ENCODE measurements around the gene SUN2. TPM values are rescaled to one million over a fixed set of nuclear protein-coding genes. Genes with fewer than 3 reads are reported as not detected.

Gene SUN2
- total and polyA plus RNA-seq, 4 donors: 95.4 to 495 (median 289) TPM

DNA sequence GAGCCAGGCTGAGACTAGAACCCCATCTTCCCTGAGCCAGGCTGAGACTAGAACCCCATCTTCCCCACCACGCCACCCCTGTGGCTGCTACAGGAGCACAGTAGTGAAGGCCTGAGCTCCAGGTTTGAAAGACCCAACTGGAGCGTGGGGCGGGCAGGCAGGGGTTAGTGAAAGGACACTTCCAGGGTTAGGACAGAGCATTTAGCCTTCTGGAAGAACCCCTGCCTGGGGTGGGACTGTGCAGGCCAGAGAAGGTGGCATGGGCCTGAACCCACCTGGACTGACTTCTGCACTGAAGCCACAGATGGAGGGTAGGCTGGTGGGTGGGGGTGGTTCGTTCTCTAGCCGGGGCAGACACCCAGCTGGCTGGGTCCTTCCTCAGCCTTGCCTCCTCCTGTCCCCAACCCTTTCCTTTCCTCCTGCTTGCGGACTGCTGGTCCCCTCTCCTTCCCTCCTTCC is 24.1 kb downstream of the SUN2 start:
- DNase-seq: peak; percentile 34 to 74
- intact Hi-C loops (cut with DNase I): no loop called here
- peak overlapping the region in 1 of 2 donors; percentile 72 for H3K27ac ChIP-seq (ENCODE audit: low read depth in 1 of 2, low read length in 2 of 2)
- ATAC-seq (ENCODE audit: low FRiP score): no peak
- H3K4me3 ChIP-seq (ENCODE audit: low read length in 2 of 2): no peak overlapping the region
- H3K27me3 ChIP-seq (ENCODE audit: control insufficient read depth in 1 of 2, insufficient read depth in 2 of 2, low read length in 1 of 2): no peaks in the 10 kb centered on the region
- 57% methylated on average over 6 of the region's 6 CpGs for WGBS, 2 donors
- no peaks in the 10 kb centered on the region for H3K9me3 ChIP-seq (ENCODE audit: control insufficient read depth, low read length)
- peaks cover 0 to 18% of the 10 kb centered on the region in 2 donors for H3K36me3 ChIP-seq (ENCODE audit: control insufficient read depth in 1 of 2, insufficient read depth in 2 of 2, low read length in 1 of 2)
- H3K4me1 ChIP-seq (ENCODE audit: control insufficient read depth in 1 of 2, insufficient read depth in 2 of 2, low read length in 2 of 2): peaks cover 0 to 3% of the 10 kb centered on the region in 2 donors

DNA sequence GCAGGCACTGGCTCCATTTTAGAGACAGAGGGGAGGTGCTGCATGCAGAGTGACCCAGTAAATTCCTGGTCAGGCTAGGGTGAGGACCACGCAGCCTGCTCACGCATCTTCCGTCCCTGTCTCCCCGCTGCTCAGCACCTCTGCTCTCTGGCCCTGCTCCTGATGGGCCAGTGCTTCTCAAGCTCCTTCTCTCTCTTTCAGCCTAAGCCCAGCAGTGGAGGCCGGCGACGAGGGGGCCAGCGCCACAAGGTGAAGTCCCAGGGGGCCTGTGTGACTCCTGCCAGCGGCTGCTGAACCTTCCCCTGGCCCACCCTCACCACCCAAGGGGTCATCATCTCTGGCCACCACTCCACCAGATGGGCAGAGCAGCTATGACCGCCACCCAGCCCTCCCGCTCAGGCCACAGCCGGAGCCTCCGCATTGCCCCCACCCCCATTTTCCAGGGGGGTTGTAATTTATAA is 25.4 kb downstream of the SUN2 start:
- H3K27ac ChIP-seq (ENCODE audit: low read depth in 1 of 2, low read length in 2 of 2): no peak overlapping the region
- H3K27me3 ChIP-seq (ENCODE audit: control insufficient read depth in 1 of 2, insufficient read depth in 2 of 2, low read length in 1 of 2): no peaks in the 10 kb centered on the region
- no peaks in the 10 kb centered on the region for H3K9me3 ChIP-seq (ENCODE audit: control insufficient read depth, low read length)
- intact Hi-C loops (cut with DNase I): no loop called here
- 90 to 91% methylated on average over 10 to 13 of the region's 13 CpGs for WGBS, 2 donors
- H3K4me1 ChIP-seq (ENCODE audit: control insufficient read depth in 1 of 2, insufficient read depth in 2 of 2, low read length in 2 of 2): peaks cover 0 to 3% of the 10 kb centered on the region in 2 donors
- no peak for ATAC-seq (ENCODE audit: low FRiP score)
- no peak overlapping the region for H3K4me3 ChIP-seq (ENCODE audit: low read length in 2 of 2)
- DNase-seq: peak; percentile 30 to 73
- peaks cover 0 to 19% of the 10 kb centered on the region in 2 donors for H3K36me3 ChIP-seq (ENCODE audit: control insufficient read depth in 1 of 2, insufficient read depth in 2 of 2, low read length in 1 of 2)

DNA sequence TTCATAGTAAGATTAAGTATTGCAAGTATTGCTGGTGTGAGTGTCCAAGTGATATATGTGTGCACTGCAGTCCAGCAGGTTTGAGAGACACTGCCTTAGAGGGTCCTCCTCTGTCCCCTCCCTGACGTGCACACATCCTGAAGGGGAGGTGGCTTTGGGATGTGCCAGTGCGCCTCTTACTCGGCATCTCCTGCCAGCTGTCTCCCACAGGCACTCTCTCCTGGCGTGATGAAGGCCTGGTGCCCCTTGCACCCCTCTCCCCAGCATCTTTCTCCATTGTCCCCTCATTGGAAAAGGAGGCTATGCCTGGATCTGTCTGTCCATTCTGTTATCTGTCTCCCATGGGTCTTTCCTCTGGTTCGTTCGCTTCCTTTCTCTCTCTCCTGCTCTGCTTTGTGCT is 25.9 kb downstream of the SUN2 start:
- Histone ChIP-seq H3K27me3 (ENCODE audit: control insufficient read depth in 1 of 2, insufficient read depth in 2 of 2, low read length in 1 of 2) (no peaks in the 10 kb centered on the region), H3K36me3 (ENCODE audit: control insufficient read depth in 1 of 2, insufficient read depth in 2 of 2, low read length in 1 of 2) (peaks cover 3 to 19% of the 10 kb centered on the region in 2 donors), H3K9me3 (ENCODE audit: control insufficient read depth, low read length) (no peaks in the 10 kb centered on the region), H3K4me3 (ENCODE audit: low read length in 2 of 2) (no peak overlapping the region), H3K4me1 (ENCODE audit: control insufficient read depth in 1 of 2, insufficient read depth in 2 of 2, low read length in 2 of 2) (peaks cover 0 to 3% of the 10 kb centered on the region in 2 donors), H3K27ac (ENCODE audit: low read depth in 1 of 2, low read length in 2 of 2) (no peak overlapping the region)
- ATAC-seq (ENCODE audit: low FRiP score) (no peak), DNase-seq (peak in 1 of 2 donors; percentile 53)
- 82 to 84% methylated on average over 6 of the region's 6 CpGs for WGBS, 2 donors
- intact Hi-C loops (cut with DNase I): no loop called here

DNA sequence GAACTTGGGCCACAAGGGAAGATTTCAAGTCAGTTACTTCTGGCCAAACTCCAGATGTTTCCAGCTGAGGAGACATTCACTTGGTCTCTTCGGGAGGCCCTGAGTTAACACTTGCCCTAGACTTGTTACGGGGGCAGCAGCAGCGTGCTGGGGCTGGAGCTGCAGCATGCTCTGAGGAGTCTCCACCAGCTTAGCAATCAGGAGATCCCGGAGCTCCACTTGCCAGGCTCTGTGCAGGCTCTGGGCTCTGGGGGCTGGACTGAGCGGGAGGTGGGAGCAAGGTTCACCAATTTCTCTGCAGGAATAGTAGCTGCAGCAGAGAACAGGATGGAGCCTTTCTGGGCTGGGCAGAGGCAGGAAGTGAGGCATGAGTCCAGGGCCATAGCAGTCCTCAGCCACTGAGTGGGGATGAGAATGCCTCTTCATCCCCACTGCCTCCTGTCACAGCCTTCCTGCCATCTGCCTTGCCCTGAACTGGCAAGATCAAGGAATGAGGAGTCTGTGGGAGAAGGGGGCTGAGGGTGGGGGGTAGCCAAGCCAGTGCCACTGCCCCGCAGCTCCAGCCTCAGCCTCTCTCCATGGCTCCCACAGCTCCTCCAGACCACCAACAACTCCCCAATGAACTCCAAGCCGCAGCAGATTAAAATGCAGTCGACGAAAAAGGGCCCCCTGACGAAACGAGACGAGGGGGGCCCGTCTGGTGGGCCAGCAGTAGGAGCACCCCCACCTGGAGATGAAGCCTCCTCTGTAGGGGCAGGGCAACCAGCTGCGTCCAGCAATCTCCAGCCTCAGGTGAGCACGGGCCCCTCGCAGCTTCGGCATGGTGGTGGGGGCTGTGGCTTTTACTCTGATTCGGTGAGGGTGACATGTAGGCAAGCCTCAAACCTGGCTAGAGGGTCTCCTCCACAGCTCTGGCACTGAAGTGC is 26.7 kb downstream of the SUN2 start:
- DNase-seq (peak; percentile 41 to 63), ATAC-seq (ENCODE audit: low FRiP score) (no peak)
- Histone ChIP-seq H3K27ac (ENCODE audit: low read depth in 1 of 2, low read length in 2 of 2) (no peak overlapping the region), H3K4me1 (ENCODE audit: control insufficient read depth in 1 of 2, insufficient read depth in 2 of 2, low read length in 2 of 2) (peaks cover 0 to 3% of the 10 kb centered on the region in 2 donors), H3K36me3 (ENCODE audit: control insufficient read depth in 1 of 2, insufficient read depth in 2 of 2, low read length in 1 of 2) (peaks cover 5 to 23% of the 10 kb centered on the region in 2 donors), H3K9me3 (ENCODE audit: control insufficient read depth, low read length) (no peaks in the 10 kb centered on the region), H3K27me3 (ENCODE audit: control insufficient read depth in 1 of 2, insufficient read depth in 2 of 2, low read length in 1 of 2) (no peaks in the 10 kb centered on the region), H3K4me3 (ENCODE audit: low read length in 2 of 2) (no peak overlapping the region)
- 87 to 89% methylated on average over 18 of the region's 18 CpGs for WGBS, 2 donors
- intact Hi-C loops (cut with DNase I): no loop called here

DNA sequence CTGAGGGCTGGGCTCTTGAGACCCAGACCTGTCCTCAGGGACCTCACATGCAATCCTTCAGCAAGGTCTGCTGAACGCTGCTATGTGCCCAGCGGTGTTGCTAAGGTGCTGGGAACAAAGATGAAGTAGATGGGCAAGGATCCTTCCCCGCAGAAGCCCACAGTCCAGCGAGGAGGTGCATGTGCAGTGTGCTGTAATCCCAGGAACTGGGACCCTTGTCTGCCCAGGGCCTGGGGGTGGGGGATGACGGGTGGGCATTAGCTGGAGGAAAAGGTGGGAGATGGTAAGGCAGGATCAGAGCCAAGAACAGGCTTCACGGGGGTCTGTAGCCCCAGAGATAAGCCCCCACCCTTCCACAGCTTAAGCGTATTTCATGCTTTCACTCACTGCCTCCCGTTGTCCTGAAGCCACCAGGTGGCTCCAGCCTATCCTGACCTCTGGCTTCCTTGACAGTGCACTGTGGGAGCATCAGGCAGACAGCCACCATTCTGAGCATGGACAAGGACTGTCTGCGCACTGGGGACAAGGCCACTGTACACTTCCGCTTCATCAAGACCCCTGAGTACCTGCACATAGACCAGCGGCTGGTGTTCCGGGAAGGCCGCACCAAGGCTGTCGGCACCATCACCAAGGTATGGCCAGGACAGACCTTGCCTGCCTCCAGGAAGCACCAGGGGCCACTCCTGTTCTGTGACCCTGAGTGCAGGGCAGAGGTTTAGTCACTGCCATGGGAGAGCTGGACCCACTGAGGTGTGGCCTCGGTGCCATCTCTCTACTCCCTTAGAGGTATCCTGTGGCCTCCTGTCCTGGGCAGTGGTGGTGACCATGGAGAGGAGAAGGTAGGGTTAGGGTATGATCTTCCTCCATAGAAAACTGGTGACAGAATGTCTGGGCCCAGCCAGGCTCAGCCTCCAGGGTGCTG is 28.0 kb downstream of the SUN2 start:
- Histone ChIP-seq H3K27me3 (ENCODE audit: control insufficient read depth in 1 of 2, insufficient read depth in 2 of 2, low read length in 1 of 2) (no peaks in the 10 kb centered on the region), H3K4me3 (ENCODE audit: low read length in 2 of 2) (no peak overlapping the region), H3K4me1 (ENCODE audit: control insufficient read depth in 1 of 2, insufficient read depth in 2 of 2, low read length in 2 of 2) (peaks cover 0 to 3% of the 10 kb centered on the region in 2 donors), H3K36me3 (ENCODE audit: control insufficient read depth in 1 of 2, insufficient read depth in 2 of 2, low read length in 1 of 2) (peaks cover 5 to 23% of the 10 kb centered on the region in 2 donors), H3K27ac (ENCODE audit: low read depth in 1 of 2, low read length in 2 of 2) (no peak overlapping the region), H3K9me3 (ENCODE audit: control insufficient read depth, low read length) (no peaks in the 10 kb centered on the region)
- WGBS, 2 donors: 91 to 93% methylated on average over 15 of the region's 15 CpGs
- DNase-seq (peak in 1 of 2 donors; percentile 53), ATAC-seq (ENCODE audit: low FRiP score) (no peak)
- intact Hi-C loops (cut with DNase I): no loop called here

DNA sequence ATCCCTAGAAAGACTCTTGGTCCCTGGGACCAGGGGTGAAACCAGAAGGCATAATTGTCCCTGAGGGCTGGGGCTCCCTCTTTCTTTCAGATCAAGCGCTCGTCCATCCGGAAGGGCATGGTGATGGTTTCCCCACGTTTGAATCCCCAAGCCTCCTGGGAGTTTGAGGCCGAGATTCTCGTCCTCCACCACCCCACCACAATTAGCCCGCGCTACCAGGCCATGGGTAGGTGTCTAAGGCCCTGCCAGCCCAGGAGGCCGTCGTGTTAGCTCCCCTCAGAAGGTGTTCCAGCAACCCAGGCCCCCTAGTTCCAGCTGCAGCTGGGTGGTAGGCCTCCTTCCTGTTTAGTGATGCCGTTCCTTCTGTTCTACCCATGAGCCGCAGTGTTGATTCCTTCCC is 28.7 kb downstream of the SUN2 start:
- peaks cover 0 to 2% of the 10 kb centered on the region in 2 donors for H3K4me1 ChIP-seq (ENCODE audit: control insufficient read depth in 1 of 2, insufficient read depth in 2 of 2, low read length in 2 of 2)
- ATAC-seq (ENCODE audit: low FRiP score) (no peak), DNase-seq (peak in 1 of 2 donors; percentile 57)
- H3K9me3 ChIP-seq (ENCODE audit: control insufficient read depth, low read length): no peaks in the 10 kb centered on the region
- peaks cover 5 to 23% of the 10 kb centered on the region in 2 donors for H3K36me3 ChIP-seq (ENCODE audit: control insufficient read depth in 1 of 2, insufficient read depth in 2 of 2, low read length in 1 of 2)
- WGBS, 2 donors: 91% methylated on average over 12 of the region's 12 CpGs
- no peak overlapping the region for H3K27ac ChIP-seq (ENCODE audit: low read depth in 1 of 2, low read length in 2 of 2)
- intact Hi-C loops (cut with DNase I): no loop called here
- no peak overlapping the region for H3K4me3 ChIP-seq (ENCODE audit: low read length in 2 of 2)
- H3K27me3 ChIP-seq (ENCODE audit: control insufficient read depth in 1 of 2, insufficient read depth in 2 of 2, low read length in 1 of 2): no peaks in the 10 kb centered on the region

DNA sequence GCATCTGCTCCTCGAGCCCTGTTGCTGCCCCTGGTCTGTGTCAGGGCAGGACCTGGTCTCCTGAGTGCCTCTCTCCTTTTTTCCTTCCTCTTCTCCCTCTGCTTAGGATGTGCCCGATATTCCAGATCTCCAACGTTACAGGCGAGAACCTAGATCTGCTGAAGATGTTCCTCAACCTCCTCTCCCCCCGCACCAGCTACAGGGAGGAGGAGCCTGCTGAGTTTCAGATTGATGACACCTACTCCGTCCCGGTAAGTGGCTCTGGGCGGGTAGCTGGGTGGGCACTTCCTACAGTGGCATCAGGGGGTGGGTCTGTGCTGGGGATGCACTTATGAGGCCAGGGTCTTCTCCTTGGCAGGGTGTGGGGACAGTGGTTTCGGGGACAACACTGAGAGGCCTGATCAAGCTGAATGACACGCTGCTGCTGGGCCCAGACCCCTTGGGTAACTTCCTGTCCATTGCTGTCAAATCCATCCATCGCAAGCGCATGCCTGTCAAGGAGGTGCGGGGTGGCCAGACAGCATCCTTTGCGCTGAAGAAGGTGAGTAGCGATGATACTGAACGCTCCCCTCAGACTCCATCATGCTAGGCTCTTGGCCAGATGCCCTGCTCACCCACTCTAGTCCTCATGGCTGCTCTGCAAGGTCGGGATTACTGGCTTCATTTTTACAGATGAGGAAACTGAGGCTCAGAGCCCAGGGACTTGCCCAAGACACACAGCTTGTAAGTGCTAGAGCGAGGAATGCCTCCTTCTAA is 29.7 kb downstream of the SUN2 start:
- 91 to 93% methylated on average over 17 to 18 of the region's 18 CpGs for WGBS, 2 donors
- Histone ChIP-seq H3K9me3 (ENCODE audit: control insufficient read depth, low read length) (no peaks in the 10 kb centered on the region), H3K27me3 (ENCODE audit: control insufficient read depth in 1 of 2, insufficient read depth in 2 of 2, low read length in 1 of 2) (no peaks in the 10 kb centered on the region), H3K27ac (ENCODE audit: low read depth in 1 of 2, low read length in 2 of 2) (no peak overlapping the region), H3K36me3 (ENCODE audit: control insufficient read depth in 1 of 2, insufficient read depth in 2 of 2, low read length in 1 of 2) (peaks cover 5 to 25% of the 10 kb centered on the region in 2 donors), H3K4me1 (ENCODE audit: control insufficient read depth in 1 of 2, insufficient read depth in 2 of 2, low read length in 2 of 2) (no peaks in the 10 kb centered on the region), H3K4me3 (ENCODE audit: low read length in 2 of 2) (no peak overlapping the region)
- ATAC-seq (ENCODE audit: low FRiP score): no peak
- intact Hi-C loops (cut with DNase I): no loop called here
- peak; percentile 36 to 57 for DNase-seq

Measured in aorta (tissue), 5 donors.